Measurements from ENCODE around the gene C2CD2.
"Not testable (repeated sequence)": the region's sequence is repeated elsewhere in the genome, so short reads cannot be mapped to it uniquely, and the experiment has no call there.

The C2CD2 gene

DNA sequence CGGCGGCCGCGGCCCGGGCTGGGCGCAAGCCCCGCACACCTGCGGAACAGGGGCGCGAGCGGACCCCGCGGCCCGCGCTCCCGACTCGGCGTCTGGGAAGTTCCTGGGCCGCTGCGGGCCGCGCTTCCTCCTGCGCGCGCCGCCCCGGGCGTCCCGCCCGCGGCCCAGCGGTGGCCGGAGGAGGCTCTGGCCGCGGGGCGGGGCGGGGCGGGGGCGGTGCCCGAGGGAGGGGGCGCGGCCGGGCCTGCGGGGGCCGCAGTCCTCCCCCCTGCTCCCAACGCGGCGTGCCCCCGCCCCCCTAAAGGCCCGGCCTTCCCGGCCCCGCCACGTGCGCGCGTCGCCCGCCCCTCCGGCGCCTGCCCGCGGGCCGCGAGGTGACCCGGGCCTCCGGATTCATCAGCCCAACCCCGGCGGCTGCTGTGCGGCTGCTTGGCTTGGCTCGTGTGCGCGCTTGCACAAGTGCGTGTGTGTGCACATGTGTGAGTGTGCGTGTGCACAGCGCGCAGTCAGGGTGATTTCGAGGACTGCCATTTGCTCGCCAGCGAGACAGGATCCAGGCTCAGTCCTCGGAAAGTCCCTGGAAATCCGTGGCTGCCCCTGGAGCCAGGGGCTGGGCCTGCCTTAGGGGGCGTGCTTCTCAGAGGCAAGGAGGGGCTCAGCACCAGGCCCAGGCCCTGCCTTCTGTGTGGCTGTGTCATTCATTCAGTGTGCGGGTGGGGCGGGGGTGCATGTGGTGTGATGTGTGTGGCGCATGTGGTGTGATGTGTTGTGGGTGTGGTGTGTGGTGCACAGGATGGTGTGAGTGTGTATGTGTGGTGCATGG lies at the start of gene C2CD2:
TSS of gene C2CD2 (minus strand) at position 188 of the 823 bp plus-strand sequence. CDS start 370 bp downstream, outside the sequence.
- TF ChIP-seq, protein P1, sequence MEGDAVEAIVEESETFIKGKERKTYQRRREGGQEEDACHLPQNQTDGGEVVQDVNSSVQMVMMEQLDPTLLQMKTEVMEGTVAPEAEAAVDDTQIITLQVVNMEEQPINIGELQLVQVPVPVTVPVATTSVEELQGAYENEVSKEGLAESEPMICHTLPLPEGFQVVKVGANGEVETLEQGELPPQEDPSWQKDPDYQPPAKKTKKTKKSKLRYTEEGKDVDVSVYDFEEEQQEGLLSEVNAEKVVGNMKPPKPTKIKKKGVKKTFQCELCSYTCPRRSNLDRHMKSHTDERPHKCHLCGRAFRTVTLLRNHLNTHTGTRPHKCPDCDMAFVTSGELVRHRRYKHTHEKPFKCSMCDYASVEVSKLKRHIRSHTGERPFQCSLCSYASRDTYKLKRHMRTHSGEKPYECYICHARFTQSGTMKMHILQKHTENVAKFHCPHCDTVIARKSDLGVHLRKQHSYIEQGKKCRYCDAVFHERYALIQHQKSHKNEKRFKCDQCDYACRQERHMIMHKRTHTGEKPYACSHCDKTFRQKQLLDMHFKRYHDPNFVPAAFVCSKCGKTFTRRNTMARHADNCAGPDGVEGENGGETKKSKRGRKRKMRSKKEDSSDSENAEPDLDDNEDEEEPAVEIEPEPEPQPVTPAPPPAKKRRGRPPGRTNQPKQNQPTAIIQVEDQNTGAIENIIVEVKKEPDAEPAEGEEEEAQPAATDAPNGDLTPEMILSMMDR (IDR thresholded peaks at IDR 0.05; ENCODE audit: low read depth, low read length), result no peak
- H3K4me3 ChIP-seq (ENCODE audit: low read depth, low read length), result peak within 1 kb of the TSS; percentile 77

DNA sequence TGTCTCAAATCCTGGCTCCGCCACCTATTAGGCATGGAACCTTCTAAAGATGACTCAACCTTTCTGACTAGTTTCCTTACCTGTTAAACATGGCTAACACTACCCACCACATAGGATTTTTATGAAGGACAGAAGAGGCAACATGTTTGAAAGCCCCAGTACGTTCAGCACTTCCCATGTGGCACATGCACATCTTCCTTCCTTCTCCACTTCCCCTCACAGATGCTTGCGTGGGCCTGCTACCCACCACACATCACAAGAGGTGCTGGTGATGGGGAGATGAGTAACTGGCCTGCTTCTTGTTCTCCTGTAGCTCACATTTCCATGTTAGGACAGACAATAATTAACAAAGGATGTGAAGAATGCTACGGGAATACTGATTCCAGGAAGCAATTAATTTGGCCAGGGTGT lies 49.2 kb upstream of the C2CD2 start:
- H3K4me3 ChIP-seq (ENCODE audit: low read depth, low read length), result no peak overlapping the region
- TF ChIP-seq, protein P1 (IDR thresholded peaks at IDR 0.05; ENCODE audit: low read depth, low read length), result no peak

DNA sequence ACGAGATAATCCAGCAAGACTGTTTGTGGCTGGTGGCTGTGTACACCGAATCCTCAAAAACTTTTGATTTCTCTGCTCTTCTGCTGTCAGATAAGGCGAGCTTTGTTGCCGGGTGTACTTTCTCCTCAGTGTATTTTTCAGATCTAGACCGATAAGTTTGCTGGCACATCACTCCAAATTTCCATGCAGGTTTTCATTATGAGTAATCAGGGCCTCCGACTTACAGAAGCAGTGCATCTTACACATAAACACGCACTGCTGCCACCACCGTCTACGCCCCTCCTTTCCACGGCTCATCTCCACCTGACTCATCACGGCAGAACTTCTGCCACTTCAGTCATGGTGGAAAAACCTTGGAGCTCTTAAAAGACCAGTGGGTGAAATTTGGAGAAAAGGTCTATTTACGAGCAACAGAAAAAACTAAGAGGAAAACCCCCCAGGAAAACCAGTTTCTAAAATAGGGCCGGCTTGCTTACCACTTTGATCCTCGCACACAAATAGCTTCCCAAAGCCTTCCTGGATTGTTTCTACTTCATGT lies 48.7 kb upstream of the C2CD2 start:
- peak overlapping the region; percentile 39 for H3K4me3 ChIP-seq (ENCODE audit: low read depth, low read length)
- TF ChIP-seq, protein P1 (IDR thresholded peaks at IDR 0.05; ENCODE audit: low read depth, low read length), result no peak

DNA sequence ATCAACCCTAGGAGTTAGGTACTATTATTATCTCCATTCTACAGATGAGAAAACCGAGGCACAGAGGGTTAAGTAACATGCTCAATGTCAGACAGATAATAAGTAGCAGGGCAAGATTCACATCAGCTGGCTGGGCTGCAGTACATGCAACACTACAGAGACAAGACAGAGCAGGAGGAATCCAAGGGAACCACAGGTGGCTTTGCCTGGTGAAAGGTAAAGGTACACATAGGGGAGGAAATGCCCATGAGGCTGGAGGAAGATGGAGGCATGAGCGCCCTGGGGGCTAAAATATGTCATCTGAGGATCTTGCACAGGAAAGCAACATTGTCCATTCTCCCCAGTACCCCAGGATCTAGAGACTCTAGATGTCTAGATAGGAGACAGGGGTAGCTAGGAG lies 48.0 kb upstream of the C2CD2 start:
- TF ChIP-seq, protein P1 (IDR thresholded peaks at IDR 0.05; ENCODE audit: low read depth, low read length), result no peak
- H3K4me3 ChIP-seq (ENCODE audit: low read depth, low read length), result no peak overlapping the region; the same call in 1 of the 2 replicates

DNA sequence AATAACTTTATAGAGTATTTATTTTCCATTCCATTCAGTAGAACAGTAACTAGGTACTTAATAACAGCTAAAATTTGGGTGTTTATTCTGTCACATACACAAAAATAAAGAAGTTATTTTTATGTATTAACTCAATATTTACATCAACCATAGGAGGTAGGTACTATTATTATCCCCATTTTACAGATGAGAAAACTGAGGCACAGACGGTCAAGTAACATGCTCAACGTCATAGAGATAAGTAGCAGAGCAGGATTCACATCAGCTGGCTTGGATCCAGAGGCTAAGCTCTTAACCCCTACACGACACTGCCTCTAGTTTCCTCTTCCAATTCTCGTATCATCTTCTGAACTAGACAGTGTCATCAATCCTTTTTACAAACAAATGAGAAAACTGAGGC lies 47.1 kb upstream of the C2CD2 start:
- no peak overlapping the region for H3K4me3 ChIP-seq (ENCODE audit: low read depth, low read length)
- TF ChIP-seq, protein P1 (IDR thresholded peaks at IDR 0.05; ENCODE audit: low read depth, low read length), result no peak

DNA sequence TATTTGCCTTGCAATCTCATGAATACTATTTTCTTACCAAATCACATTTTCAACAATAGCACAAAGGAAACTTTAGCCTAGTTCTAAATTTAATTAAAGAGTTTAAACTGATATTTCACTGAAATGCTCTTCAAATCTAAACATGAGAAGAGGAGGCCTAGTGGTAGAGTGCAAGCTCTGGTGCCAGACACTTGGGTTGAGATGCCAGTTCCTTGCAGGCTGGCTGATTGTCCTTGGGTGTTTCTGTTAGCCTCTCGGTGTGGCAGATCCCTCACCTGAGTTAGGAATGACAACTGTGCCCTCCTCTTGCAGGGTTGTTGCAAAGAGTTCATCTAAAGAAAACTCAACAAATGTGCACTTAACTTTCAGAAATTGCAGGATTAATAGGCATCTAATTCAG lies 43.8 kb upstream of the C2CD2 start:
- H3K4me3 ChIP-seq (ENCODE audit: low read depth, low read length), result no peak overlapping the region
- TF ChIP-seq, protein P1 (IDR thresholded peaks at IDR 0.05; ENCODE audit: low read depth, low read length), result no peak

DNA sequence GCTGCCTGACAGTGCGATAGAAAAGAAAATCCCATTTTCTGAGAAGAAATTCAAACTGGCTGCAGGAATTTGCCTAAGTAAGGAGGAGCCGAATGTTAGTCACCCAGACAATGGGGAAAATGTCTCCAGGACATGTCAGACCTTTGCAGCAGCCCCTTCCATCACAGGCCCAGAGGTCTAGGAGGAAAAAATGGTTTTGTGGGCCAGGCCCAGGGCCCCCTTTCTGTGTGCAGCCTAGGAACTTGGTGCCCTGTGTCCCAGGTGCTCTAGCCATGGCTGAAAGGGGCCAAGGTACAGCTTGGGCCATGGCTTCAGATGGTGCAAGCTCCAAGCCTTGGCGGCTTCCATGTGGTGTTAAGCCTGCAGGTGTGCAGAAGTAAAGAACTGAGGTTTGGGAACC lies 41.8 kb upstream of the C2CD2 start:
- TF ChIP-seq, protein P1 (IDR thresholded peaks at IDR 0.05; ENCODE audit: low read depth, low read length), result no peak
- H3K4me3 ChIP-seq (ENCODE audit: low read depth, low read length), result no peak overlapping the region

DNA sequence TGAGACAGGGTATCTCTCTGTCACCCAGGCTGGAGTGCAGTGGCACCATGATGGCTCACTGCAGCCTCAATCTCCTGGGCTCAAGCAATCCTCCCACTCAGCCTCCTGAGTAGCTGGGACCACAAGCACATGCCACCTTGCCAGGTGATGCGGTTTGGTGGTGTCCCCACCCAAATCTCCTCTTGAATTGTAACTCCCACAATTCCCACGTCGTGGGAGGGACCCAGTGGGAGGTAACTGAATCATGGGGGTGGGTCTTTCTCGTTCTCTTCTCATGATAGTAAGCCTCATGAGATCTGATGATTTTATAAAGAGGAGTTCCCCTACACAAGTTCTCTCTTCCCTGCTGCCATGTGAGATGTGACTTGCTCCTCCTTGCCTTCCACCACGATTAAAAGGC lies 40.8 kb upstream of the C2CD2 start:
- not testable (repeated sequence) for H3K4me3 ChIP-seq (ENCODE audit: low read depth, low read length)

All from WI38 (cell line).